ENCODE measurements around the gene PDE6C.

DNA sequence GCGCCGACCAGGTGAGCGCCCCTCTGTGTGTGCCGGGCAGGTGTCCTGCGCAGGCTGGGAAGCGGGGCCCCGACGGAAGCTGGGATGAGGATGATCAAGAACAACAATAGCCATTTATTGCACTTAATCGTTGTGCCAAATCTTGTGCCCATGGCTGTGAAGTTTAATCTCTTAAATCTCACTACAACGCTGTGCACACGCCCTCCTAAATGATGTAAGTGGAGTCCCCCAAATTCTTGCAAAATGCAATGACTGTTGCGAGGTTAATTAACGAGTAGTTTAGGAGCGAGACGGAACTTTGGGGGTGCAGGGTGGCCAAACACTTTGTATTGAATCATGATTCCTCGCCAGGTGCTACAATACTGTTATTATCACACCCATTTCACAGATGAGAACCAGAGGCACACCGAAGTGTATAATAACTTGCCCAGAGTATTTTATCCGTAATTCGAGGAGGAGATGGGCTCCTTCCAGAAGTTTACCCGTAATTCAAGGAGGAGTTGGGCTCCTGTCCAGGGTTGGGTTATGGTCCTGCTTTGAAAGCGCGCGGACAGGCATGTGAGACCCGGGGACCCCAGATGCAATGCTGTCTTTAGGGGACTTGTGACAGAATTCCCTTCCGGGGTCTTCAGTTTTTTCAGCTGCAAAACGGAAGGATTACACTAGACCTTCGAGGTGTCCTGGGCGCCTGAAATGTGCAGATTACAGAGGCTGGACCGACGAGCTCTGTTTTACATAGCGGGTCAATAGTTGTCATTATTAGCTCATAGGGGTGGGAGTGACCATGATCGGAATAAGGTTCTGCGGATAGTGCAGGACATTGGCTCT lies 44.8 kb upstream of the PDE6C start:
- TF ChIP-seq, protein P1, sequence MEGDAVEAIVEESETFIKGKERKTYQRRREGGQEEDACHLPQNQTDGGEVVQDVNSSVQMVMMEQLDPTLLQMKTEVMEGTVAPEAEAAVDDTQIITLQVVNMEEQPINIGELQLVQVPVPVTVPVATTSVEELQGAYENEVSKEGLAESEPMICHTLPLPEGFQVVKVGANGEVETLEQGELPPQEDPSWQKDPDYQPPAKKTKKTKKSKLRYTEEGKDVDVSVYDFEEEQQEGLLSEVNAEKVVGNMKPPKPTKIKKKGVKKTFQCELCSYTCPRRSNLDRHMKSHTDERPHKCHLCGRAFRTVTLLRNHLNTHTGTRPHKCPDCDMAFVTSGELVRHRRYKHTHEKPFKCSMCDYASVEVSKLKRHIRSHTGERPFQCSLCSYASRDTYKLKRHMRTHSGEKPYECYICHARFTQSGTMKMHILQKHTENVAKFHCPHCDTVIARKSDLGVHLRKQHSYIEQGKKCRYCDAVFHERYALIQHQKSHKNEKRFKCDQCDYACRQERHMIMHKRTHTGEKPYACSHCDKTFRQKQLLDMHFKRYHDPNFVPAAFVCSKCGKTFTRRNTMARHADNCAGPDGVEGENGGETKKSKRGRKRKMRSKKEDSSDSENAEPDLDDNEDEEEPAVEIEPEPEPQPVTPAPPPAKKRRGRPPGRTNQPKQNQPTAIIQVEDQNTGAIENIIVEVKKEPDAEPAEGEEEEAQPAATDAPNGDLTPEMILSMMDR (conservative IDR thresholded peaks at IDR 0.05; ENCODE audit: low read depth, low read length): no peak
- no peak for TF ChIP-seq CEBPB (IDR thresholded peaks at IDR 0.05; ENCODE audit: low read depth, low read length)
- TF ChIP-seq POLR2A (IDR thresholded peaks at IDR 0.05; ENCODE audit: low read depth, low read length): no peak
- TF ChIP-seq, protein P2, sequence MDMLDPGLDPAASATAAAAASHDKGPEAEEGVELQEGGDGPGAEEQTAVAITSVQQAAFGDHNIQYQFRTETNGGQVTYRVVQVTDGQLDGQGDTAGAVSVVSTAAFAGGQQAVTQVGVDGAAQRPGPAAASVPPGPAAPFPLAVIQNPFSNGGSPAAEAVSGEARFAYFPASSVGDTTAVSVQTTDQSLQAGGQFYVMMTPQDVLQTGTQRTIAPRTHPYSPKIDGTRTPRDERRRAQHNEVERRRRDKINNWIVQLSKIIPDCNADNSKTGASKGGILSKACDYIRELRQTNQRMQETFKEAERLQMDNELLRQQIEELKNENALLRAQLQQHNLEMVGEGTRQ (IDR thresholded peaks at IDR 0.05; ENCODE audit: low read depth, low read length): no peak
- no peak for TF ChIP-seq SMC3 (IDR thresholded peaks at IDR 0.05; ENCODE audit: low read depth, low read length)
